ENCODE measurements around the gene GLI1.

GLI1 gene

DNA sequence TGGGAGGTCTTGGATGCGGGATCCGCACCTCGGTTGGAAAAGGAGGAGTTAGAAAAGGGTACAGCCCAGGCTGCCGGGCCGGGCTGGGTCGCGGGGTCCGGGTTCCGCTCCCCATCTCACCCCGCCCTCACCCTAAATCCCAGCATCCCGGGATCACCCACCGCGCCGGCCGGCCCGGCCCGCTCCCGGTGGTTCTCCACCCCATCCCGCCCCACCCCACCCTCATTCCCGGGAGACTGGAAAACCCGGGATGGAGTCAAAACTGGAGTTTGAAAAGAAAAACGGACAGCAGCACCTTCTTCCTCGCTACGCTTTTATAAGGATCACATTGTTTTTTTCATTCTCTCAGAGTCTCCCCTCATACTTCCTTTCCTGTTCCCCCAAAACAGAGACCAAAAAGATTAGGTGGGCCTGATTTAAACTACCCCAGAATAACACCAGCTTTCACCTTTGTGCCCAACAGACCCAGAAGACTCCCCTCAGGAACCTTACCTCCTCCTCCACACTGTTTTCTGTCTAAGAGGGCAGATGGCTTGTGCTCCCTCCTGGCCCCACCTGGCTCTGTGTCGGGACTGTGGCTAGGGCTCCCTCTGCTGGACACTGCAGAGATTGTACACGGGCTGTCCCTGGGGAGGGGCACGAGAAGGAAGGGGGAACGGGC lies 2.8 kb downstream of the GLI1 start:
- peak; percentile 80 for ATAC-seq
- TF ChIP-seq, protein P1, sequence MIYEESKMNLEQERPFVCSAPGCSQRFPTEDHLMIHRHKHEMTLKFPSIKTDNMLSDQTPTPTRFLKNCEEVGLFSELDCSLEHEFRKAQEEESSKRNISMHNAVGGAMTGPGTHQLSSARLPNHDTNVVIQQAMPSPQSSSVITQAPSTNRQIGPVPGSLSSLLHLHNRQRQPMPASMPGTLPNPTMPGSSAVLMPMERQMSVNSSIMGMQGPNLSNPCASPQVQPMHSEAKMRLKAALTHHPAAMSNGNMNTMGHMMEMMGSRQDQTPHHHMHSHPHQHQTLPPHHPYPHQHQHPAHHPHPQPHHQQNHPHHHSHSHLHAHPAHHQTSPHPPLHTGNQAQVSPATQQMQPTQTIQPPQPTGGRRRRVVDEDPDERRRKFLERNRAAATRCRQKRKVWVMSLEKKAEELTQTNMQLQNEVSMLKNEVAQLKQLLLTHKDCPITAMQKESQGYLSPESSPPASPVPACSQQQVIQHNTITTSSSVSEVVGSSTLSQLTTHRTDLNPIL (CRISPR knock-in tag; IDR thresholded peaks at IDR 0.05; ENCODE audit: low read depth) = no peak
- TF ChIP-seq ISL1 (CRISPR knock-in tag; IDR thresholded peaks at IDR 0.05) = no peak
- TF ChIP-seq RARB (CRISPR knock-in tag; IDR thresholded peaks at IDR 0.05) = no peak
- TF ChIP-seq, protein P2, sequence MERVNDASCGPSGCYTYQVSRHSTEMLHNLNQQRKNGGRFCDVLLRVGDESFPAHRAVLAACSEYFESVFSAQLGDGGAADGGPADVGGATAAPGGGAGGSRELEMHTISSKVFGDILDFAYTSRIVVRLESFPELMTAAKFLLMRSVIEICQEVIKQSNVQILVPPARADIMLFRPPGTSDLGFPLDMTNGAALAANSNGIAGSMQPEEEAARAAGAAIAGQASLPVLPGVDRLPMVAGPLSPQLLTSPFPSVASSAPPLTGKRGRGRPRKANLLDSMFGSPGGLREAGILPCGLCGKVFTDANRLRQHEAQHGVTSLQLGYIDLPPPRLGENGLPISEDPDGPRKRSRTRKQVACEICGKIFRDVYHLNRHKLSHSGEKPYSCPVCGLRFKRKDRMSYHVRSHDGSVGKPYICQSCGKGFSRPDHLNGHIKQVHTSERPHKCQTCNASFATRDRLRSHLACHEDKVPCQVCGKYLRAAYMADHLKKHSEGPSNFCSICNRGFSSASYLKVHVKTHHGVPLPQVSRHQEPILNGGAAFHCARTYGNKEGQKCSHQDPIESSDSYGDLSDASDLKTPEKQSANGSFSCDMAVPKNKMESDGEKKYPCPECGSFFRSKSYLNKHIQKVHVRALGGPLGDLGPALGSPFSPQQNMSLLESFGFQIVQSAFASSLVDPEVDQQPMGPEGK (CRISPR knock-in tag; IDR thresholded peaks at IDR 0.05; ENCODE audit: borderline replicate concordance) = peak; percentile 64; the same call in 1 of the 2 replicates
- TF ChIP-seq, protein P3, sequence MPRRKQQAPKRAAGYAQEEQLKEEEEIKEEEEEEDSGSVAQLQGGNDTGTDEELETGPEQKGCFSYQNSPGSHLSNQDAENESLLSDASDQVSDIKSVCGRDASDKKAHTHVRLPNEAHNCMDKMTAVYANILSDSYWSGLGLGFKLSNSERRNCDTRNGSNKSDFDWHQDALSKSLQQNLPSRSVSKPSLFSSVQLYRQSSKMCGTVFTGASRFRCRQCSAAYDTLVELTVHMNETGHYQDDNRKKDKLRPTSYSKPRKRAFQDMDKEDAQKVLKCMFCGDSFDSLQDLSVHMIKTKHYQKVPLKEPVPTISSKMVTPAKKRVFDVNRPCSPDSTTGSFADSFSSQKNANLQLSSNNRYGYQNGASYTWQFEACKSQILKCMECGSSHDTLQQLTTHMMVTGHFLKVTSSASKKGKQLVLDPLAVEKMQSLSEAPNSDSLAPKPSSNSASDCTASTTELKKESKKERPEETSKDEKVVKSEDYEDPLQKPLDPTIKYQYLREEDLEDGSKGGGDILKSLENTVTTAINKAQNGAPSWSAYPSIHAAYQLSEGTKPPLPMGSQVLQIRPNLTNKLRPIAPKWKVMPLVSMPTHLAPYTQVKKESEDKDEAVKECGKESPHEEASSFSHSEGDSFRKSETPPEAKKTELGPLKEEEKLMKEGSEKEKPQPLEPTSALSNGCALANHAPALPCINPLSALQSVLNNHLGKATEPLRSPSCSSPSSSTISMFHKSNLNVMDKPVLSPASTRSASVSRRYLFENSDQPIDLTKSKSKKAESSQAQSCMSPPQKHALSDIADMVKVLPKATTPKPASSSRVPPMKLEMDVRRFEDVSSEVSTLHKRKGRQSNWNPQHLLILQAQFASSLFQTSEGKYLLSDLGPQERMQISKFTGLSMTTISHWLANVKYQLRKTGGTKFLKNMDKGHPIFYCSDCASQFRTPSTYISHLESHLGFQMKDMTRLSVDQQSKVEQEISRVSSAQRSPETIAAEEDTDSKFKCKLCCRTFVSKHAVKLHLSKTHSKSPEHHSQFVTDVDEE (CRISPR knock-in tag; IDR thresholded peaks at IDR 0.05) = no peak

DNA sequence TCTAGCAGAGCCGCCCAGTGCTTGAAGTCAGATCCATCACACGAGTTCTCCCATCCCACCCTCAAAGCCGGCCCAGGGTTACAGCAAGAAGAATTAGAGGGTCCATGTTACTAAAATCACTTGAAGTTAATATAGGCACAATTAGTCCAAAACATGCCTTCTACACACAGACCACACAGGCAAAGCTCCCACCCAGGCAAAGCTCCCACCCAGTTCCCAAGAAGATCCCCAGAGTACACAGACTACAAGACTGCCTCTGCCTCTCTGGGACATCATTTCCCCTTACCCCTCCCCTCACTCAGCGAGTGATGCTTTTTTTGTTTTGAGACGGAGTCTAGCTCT lies 3.3 kb downstream of the GLI1 start:
- TF ChIP-seq OSR1 (CRISPR knock-in tag; IDR thresholded peaks at IDR 0.05) (no peak), ZFP3 (CRISPR knock-in tag; IDR thresholded peaks at IDR 0.05) (no peak), CSDC2 (CRISPR knock-in tag; IDR thresholded peaks at IDR 0.05) (no peak), ARNTL (CRISPR knock-in tag; IDR thresholded peaks at IDR 0.05; ENCODE audit: borderline replicate concordance, low read depth) (no peak), ZFP30 (CRISPR knock-in tag; IDR thresholded peaks at IDR 0.05) (no peak), SNAI2 (CRISPR knock-in tag; IDR thresholded peaks at IDR 0.05) (no peak), ESRRG (CRISPR knock-in tag; IDR thresholded peaks at IDR 0.05) (no peak), ZNF8 (CRISPR knock-in tag; IDR thresholded peaks at IDR 0.05) (no peak), GLIS3 (CRISPR knock-in tag; IDR thresholded peaks at IDR 0.05) (no peak), ISL1 (CRISPR knock-in tag; IDR thresholded peaks at IDR 0.05) (no peak), ZC3H10 (CRISPR knock-in tag; IDR thresholded peaks at IDR 0.05) (no peak), RARB (CRISPR knock-in tag; IDR thresholded peaks at IDR 0.05) (no peak), PPARA (CRISPR knock-in tag; IDR thresholded peaks at IDR 0.05; ENCODE audit: borderline replicate concordance) (no peak), BACH2 (CRISPR knock-in tag; IDR thresholded peaks at IDR 0.05; ENCODE audit: borderline replicate concordance) (no peak)
- TF ChIP-seq, protein P1 (CRISPR knock-in tag; IDR thresholded peaks at IDR 0.05; ENCODE audit: low read depth) = no peak
- TF ChIP-seq, protein P4, sequence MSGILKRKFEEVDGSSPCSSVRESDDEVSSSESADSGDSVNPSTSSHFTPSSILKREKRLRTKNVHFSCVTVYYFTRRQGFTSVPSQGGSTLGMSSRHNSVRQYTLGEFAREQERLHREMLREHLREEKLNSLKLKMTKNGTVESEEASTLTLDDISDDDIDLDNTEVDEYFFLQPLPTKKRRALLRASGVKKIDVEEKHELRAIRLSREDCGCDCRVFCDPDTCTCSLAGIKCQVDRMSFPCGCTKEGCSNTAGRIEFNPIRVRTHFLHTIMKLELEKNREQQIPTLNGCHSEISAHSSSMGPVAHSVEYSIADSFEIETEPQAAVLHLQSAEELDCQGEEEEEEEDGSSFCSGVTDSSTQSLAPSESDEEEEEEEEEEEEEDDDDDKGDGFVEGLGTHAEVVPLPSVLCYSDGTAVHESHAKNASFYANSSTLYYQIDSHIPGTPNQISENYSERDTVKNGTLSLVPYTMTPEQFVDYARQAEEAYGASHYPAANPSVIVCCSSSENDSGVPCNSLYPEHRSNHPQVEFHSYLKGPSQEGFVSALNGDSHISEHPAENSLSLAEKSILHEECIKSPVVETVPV (CRISPR knock-in tag; IDR thresholded peaks at IDR 0.05) = no peak
- TF ChIP-seq, protein P3 (CRISPR knock-in tag; IDR thresholded peaks at IDR 0.05) = no peak
- TF ChIP-seq, protein P5, sequence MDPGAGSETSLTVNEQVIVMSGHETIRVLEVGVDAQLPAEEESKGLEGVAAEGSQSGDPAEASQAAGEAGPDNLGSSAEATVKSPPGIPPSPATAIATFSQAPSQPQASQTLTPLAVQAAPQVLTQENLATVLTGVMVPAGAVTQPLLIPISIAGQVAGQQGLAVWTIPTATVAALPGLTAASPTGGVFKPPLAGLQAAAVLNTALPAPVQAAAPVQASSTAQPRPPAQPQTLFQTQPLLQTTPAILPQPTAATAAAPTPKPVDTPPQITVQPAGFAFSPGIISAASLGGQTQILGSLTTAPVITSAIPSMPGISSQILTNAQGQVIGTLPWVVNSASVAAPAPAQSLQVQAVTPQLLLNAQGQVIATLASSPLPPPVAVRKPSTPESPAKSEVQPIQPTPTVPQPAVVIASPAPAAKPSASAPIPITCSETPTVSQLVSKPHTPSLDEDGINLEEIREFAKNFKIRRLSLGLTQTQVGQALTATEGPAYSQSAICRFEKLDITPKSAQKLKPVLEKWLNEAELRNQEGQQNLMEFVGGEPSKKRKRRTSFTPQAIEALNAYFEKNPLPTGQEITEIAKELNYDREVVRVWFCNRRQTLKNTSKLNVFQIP (CRISPR knock-in tag; IDR thresholded peaks at IDR 0.05; ENCODE audit: borderline replicate concordance, low read depth) = no peak
- TF ChIP-seq, protein P2 (CRISPR knock-in tag; IDR thresholded peaks at IDR 0.05; ENCODE audit: borderline replicate concordance) = no peak
- ATAC-seq = no peak

All from SK-N-SH treated with all-trans-retinoic acid at 6 μM for 48 hours (cell line).